Keratinocyte (primary cell): ENCODE measurements around the gene NAAA.

Source experiments
- EZH2 ChIP-seq: IDR thresholded peaks from one replicate; pipeline ENCODE4 v1.6.1; 2012; ENCODE audit warnings: inconsistent platforms, mild to moderate bottlenecking, low read length, moderate library complexity
- TF ChIP-seq, protein P1 (sequence below), 3 experiments: IDR thresholded peaks in 1 of 3; conservative IDR thresholded peaks in 1 of 3; optimal IDR thresholded peaks in 1 of 3; 2 replicates in 2 of 3; 3 replicates in 1 of 3; pipeline versions ENCODE3 to v1.5.1; 2011; ENCODE audit warnings: low read length in 3 of 3, mild to moderate bottlenecking in 3 of 3, moderate library complexity in 2 of 3, control low read depth in 1 of 3, inconsistent platforms in 1 of 3; ENCODE audit not compliant: insufficient read depth in 2 of 3; ENCODE audit errors: extremely low read depth in 1 of 3

DNA sequence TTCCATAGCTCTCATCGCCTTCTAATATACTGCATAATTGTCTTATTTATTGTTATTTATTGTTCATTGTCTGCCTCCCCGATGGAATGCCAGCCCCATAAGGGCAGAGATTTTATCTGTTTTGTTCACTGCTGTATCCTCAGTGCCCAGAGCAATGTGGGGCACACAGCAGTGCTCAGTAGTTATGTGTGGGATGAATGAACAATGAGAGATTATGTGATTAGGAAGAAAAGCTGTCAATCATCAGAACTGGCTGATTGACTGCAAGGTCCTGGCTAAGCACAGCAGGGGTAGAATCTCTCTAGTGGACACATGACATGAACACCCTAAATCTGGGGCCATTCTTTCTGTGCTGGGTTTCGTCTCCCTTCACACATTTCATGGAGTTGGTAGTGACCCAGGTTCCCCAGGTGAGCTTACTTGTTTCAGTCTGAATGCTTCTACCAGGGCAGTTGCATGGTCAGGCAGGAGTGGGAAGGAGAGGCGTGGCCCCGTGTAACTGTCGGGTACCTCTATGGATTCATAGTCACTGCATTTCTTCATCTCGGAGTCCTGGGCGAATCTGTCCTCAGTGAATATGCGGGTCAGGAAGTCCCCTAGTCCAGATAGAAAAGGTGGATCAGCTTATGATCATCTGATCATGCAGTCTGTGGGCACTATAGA, 51.1 kb downstream of the NAAA start:
- TF ChIP-seq, protein P1, sequence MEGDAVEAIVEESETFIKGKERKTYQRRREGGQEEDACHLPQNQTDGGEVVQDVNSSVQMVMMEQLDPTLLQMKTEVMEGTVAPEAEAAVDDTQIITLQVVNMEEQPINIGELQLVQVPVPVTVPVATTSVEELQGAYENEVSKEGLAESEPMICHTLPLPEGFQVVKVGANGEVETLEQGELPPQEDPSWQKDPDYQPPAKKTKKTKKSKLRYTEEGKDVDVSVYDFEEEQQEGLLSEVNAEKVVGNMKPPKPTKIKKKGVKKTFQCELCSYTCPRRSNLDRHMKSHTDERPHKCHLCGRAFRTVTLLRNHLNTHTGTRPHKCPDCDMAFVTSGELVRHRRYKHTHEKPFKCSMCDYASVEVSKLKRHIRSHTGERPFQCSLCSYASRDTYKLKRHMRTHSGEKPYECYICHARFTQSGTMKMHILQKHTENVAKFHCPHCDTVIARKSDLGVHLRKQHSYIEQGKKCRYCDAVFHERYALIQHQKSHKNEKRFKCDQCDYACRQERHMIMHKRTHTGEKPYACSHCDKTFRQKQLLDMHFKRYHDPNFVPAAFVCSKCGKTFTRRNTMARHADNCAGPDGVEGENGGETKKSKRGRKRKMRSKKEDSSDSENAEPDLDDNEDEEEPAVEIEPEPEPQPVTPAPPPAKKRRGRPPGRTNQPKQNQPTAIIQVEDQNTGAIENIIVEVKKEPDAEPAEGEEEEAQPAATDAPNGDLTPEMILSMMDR (optimal IDR thresholded peaks at IDR 0.05 in 1 of 3, IDR thresholded peaks at IDR 0.05 in 1 of 3, conservative IDR thresholded peaks at IDR 0.05 in 1 of 3; ENCODE audit: extremely low read depth in 1 of 3, insufficient read depth in 2 of 3, low read length in 3 of 3): no peak
- no peak for TF ChIP-seq EZH2
